ENCODE measurements around the gene CLRN1.

The CLRN1 gene

GRCh38 chr3:151012753-151013152 is 40.2 kb upstream of the CLRN1 start:
- Mint-ChIP-seq H3K27me3 (ENCODE audit: low read depth, poor library complexity) (peaks cover 6% of the 10 kb centered on the region), H3K36me3 (ENCODE audit: low read depth) (no peaks in the 10 kb centered on the region), H3K4me3 (no peak overlapping the region), H3K9me3 (peaks cover 3% of the 10 kb centered on the region), H3K27ac (no peak overlapping the region), H3K4me1 (peaks cover 9% of the 10 kb centered on the region)
- DNase-seq = no peak
- TF ChIP-seq CTCF (IDR thresholded peaks at IDR 0.05) = no peak

- DNase-seq = no peak
- Mint-ChIP-seq H3K4me3 (no peak overlapping the region), H3K36me3 (ENCODE audit: low read depth) (no peaks in the 10 kb centered on the region), H3K27ac (peak overlapping the region; percentile 72), H3K9me3 (peaks cover 3% of the 10 kb centered on the region), H3K4me1 (peaks cover 9% of the 10 kb centered on the region), H3K27me3 (ENCODE audit: low read depth, poor library complexity) (peaks cover 6% of the 10 kb centered on the region)
- TF ChIP-seq CTCF (IDR thresholded peaks at IDR 0.05) = no peak
Observed at GRCh38 chr3:151011427-151011826, 38.9 kb upstream of the CLRN1 start.

GRCh38 chr3:151009981-151010380 is 37.5 kb upstream of the CLRN1 start:
- Mint-ChIP-seq H3K4me3 (no peak overlapping the region), H3K36me3 (ENCODE audit: low read depth) (no peaks in the 10 kb centered on the region), H3K27me3 (ENCODE audit: low read depth, poor library complexity) (peaks cover 13% of the 10 kb centered on the region), H3K9me3 (peaks cover 3% of the 10 kb centered on the region), H3K4me1 (peaks cover 9% of the 10 kb centered on the region), H3K27ac (no peak overlapping the region)
- DNase-seq = no peak
- TF ChIP-seq CTCF (IDR thresholded peaks at IDR 0.05) = no peak

- H3K4me1 Mint-ChIP-seq = peaks cover 9% of the 10 kb centered on the region
- H3K4me3 Mint-ChIP-seq = no peak overlapping the region
- H3K27ac Mint-ChIP-seq = no peak overlapping the region
- peaks cover 3% of the 10 kb centered on the region for H3K9me3 Mint-ChIP-seq
- no peak for DNase-seq
- no peak for TF ChIP-seq CTCF (IDR thresholded peaks at IDR 0.05)
- no peaks in the 10 kb centered on the region for H3K36me3 Mint-ChIP-seq (ENCODE audit: low read depth)
- H3K27me3 Mint-ChIP-seq (ENCODE audit: low read depth, poor library complexity) = peaks cover 13% of the 10 kb centered on the region
Observed at GRCh38 chr3:151009430-151009829, 36.9 kb upstream of the CLRN1 start.

GRCh38 chr3:151008699-151009098 is 36.2 kb upstream of the CLRN1 start:
- Mint-ChIP-seq H3K27ac (no peak overlapping the region), H3K4me1 (peaks cover 9% of the 10 kb centered on the region)
- DNase-seq = no peak

More at GRCh38 chr3:151008699-151009098, 36.2 kb upstream of the CLRN1 start:
- Mint-ChIP-seq H3K9me3 (peaks cover 3% of the 10 kb centered on the region), H3K36me3 (ENCODE audit: low read depth) (no peaks in the 10 kb centered on the region), H3K4me3 (no peak overlapping the region), H3K27me3 (ENCODE audit: low read depth, poor library complexity) (peaks cover 13% of the 10 kb centered on the region)
- peak; percentile 22 for TF ChIP-seq CTCF (IDR thresholded peaks at IDR 0.05)
